Adipocyte (in vitro differentiated cells): Measurements from ENCODE around the gene ALCAM.

Experiments
- DNase-seq: peaks from one replicate; pipeline ENCODE4 v3.0.0-alpha.2; 2015; ENCODE audit warnings: low read depth
- H3K27me3 ChIP-seq: replicated peaks from 2 replicates; pipeline ENCODE4 v1.7.0; 2013; ENCODE audit warnings: mild to moderate bottlenecking, low read length, moderate library complexity; ENCODE audit not compliant: control insufficient read depth, insufficient read depth
- H3K36me3 ChIP-seq: 2 replicates; pipeline ENCODE4 v1.7.0; 2013; ENCODE audit warnings: low read length, mild to moderate bottlenecking, moderate library complexity; ENCODE audit not compliant: control insufficient read depth, insufficient read depth, severe bottlenecking
- H3K4me1 ChIP-seq: 2 replicates; pipeline ENCODE4 v1.7.0; 2013; ENCODE audit warnings: mild to moderate bottlenecking, low read length, moderate library complexity; ENCODE audit not compliant: control insufficient read depth, insufficient read depth
- H3K4me3 ChIP-seq: 2 replicates; pipeline ENCODE4 v1.7.0; 2013; ENCODE audit warnings: mild to moderate bottlenecking, low read length, moderate library complexity
- H3K9ac ChIP-seq: 2 replicates; pipeline ENCODE4 v1.7.0; 2013; ENCODE audit warnings: mild to moderate bottlenecking, low read length, moderate library complexity
- H3K9me3 ChIP-seq: 2 replicates; pipeline ENCODE4 v1.7.0; 2013; ENCODE audit warnings: mild to moderate bottlenecking, low read length, moderate library complexity; ENCODE audit not compliant: control insufficient read depth

Gene ALCAM

DNA sequence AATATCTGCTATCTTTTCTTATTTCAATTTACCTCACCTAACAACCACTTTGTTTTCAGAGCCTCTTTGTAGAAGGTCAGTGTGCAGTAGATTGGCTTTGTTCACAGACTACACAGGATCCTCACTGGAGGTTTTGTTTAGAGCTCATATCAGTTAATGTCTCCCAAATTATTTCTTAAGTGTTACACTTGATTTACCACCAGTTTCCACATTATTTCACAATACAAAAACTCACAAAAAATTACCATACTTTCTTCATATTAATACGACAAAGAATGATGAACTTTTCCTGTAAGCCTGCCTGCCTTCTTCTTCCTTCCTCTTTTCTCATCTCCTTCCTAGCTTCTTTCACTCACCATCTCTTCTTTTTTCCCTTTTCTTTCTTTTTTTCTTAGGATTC lies 133.3 kb downstream of the ALCAM start:
- H3K4me1 ChIP-seq = peaks cover 25% of the 10 kb centered on the region
- H3K9ac ChIP-seq = no peak overlapping the region
- peak; percentile 23 for DNase-seq
- H3K27me3 ChIP-seq = no peaks in the 10 kb centered on the region
- no peak overlapping the region for H3K4me3 ChIP-seq
- no peaks in the 10 kb centered on the region for H3K9me3 ChIP-seq
- H3K36me3 ChIP-seq = no peaks in the 10 kb centered on the region

GRCh38 chr3:105502333-105502732 lies 135.6 kb downstream of the ALCAM start:
- Histone ChIP-seq H3K4me3 (no peak overlapping the region), H3K9ac (no peak overlapping the region), H3K4me1 (peaks cover 21% of the 10 kb centered on the region), H3K27me3 (no peaks in the 10 kb centered on the region), H3K9me3 (no peaks in the 10 kb centered on the region), H3K36me3 (no peaks in the 10 kb centered on the region)
- no peak for DNase-seq

GRCh38 chr3:105503191-105503593 lies 136.5 kb downstream of the ALCAM start:
- Histone ChIP-seq H3K36me3 (no peaks in the 10 kb centered on the region), H3K27me3 (no peaks in the 10 kb centered on the region), H3K4me1 (peaks cover 21% of the 10 kb centered on the region), H3K9ac (no peak overlapping the region), H3K9me3 (no peaks in the 10 kb centered on the region), H3K4me3 (no peak overlapping the region)
- DNase-seq = no peak

- Histone ChIP-seq H3K9ac (no peak overlapping the region), H3K4me3 (no peak overlapping the region), H3K36me3 (no peaks in the 10 kb centered on the region), H3K9me3 (no peaks in the 10 kb centered on the region), H3K4me1 (peaks cover 20% of the 10 kb centered on the region), H3K27me3 (no peaks in the 10 kb centered on the region)
- DNase-seq = no peak
Measured at GRCh38 chr3:105504440-105504951, 137.8 kb downstream of the ALCAM start.

GRCh38 chr3:105505170-105505569 lies 138.5 kb downstream of the ALCAM start:
- Histone ChIP-seq H3K9ac (no peak overlapping the region), H3K4me3 (no peak overlapping the region), H3K36me3 (no peaks in the 10 kb centered on the region), H3K4me1 (peaks cover 15% of the 10 kb centered on the region), H3K9me3 (no peaks in the 10 kb centered on the region), H3K27me3 (no peaks in the 10 kb centered on the region)
- DNase-seq = no peak

- no peak overlapping the region for H3K4me3 ChIP-seq
- H3K9me3 ChIP-seq = no peaks in the 10 kb centered on the region
- peaks cover 36% of the 10 kb centered on the region for H3K4me1 ChIP-seq
- no peaks in the 10 kb centered on the region for H3K27me3 ChIP-seq
- no peak for DNase-seq
- no peak overlapping the region for H3K9ac ChIP-seq
- H3K36me3 ChIP-seq = no peaks in the 10 kb centered on the region
Measured at GRCh38 chr3:105511031-105511430, 144.3 kb downstream of the ALCAM start.

DNA sequence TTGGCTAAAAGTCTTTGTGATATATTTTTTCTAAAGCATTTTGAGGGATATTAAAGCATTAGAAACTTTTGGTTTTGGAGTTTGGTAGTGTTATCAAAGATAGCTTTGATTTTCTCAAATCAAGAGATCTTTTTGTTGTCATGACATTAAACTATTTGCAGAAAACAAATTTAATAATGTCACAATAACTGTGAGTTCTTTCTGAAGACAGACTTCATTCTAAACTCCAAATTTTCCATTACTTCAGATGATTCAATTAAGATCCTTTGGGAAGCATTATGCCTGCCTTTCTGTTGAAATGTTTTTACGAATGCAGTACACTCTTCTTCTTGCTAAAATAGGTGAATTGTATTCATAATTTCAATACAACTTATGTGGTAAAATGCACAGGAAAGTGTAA lies 145.4 kb downstream of the ALCAM start:
- Histone ChIP-seq H3K9ac (peak overlapping the region; percentile 5), H3K9me3 (no peaks in the 10 kb centered on the region), H3K27me3 (no peaks in the 10 kb centered on the region), H3K36me3 (no peaks in the 10 kb centered on the region), H3K4me3 (peak overlapping the region; percentile 35), H3K4me1 (peaks cover 37% of the 10 kb centered on the region)
- no peak for DNase-seq

- peak overlapping the region; percentile 35 for H3K4me3 ChIP-seq
- peak; percentile 68 for DNase-seq
- H3K9me3 ChIP-seq = no peaks in the 10 kb centered on the region
- H3K27me3 ChIP-seq = no peaks in the 10 kb centered on the region
- H3K9ac ChIP-seq = no peak overlapping the region
- H3K4me1 ChIP-seq = peaks cover 42% of the 10 kb centered on the region
- no peaks in the 10 kb centered on the region for H3K36me3 ChIP-seq
Measured at GRCh38 chr3:105513042-105513441, 146.3 kb downstream of the ALCAM start.

DNA sequence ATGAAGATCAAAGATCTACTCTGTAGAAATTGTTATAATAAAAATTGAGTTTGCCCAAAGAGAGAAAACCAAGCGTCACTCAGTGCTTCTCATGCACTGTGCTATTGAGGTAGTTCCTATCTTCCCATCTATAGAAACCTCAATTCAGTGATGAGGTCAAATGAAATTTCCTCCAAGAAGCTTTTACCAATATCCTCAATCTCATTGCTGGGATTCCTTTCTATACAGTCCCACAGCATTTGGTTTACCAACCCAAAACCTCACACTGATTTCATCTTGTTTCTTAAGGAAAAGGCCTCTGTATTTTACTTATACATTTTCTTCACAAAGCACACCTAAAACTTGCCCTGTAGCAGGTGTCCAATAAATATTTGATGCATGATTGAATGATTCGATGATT lies 147.2 kb downstream of the ALCAM start:
- Histone ChIP-seq H3K27me3 (no peaks in the 10 kb centered on the region), H3K4me1 (peaks cover 42% of the 10 kb centered on the region), H3K9me3 (no peaks in the 10 kb centered on the region), H3K36me3 (no peaks in the 10 kb centered on the region), H3K9ac (no peak overlapping the region), H3K4me3 (no peak overlapping the region)
- DNase-seq = no peak

- H3K9ac ChIP-seq = no peak overlapping the region
- DNase-seq = no peak
- no peaks in the 10 kb centered on the region for H3K27me3 ChIP-seq
Measured at GRCh38 chr3:105515372-105515771, 148.7 kb downstream of the ALCAM start.

GRCh38 chr3:105516972-105517371 lies 150.3 kb downstream of the ALCAM start:
- Histone ChIP-seq H3K9me3 (no peaks in the 10 kb centered on the region), H3K9ac (no peak overlapping the region), H3K27me3 (no peaks in the 10 kb centered on the region), H3K4me3 (no peak overlapping the region), H3K36me3 (no peaks in the 10 kb centered on the region), H3K4me1 (peaks cover 33% of the 10 kb centered on the region)
- no peak for DNase-seq

More at GRCh38 chr3:105515372-105515771, 148.7 kb downstream of the ALCAM start:
- Histone ChIP-seq H3K4me1 (peaks cover 42% of the 10 kb centered on the region), H3K36me3 (no peaks in the 10 kb centered on the region), H3K4me3 (no peak overlapping the region), H3K9me3 (no peaks in the 10 kb centered on the region)

DNA sequence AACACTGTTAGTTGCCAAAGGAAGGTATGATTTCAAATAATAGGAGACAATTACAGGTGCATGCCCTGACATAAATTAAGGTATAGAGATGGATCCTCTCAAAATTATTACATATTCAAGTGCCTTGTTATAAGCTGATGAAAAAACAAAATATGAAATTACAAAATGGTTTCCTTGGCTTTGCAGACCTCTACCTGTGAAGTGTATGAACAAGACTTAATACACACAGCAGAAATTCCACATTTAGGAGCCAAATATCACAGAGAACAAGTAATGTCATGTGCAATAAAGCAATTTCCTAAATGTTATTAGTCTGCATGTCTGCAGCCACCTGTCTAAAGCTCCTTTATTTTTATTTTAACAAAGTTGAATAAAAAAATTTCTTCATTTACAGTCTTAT lies 151.5 kb downstream of the ALCAM start:
- DNase-seq = no peak
- H3K36me3 ChIP-seq = no peaks in the 10 kb centered on the region
- no peaks in the 10 kb centered on the region for H3K9me3 ChIP-seq
- no peak overlapping the region for H3K4me3 ChIP-seq
- H3K4me1 ChIP-seq = peaks cover 21% of the 10 kb centered on the region
- H3K27me3 ChIP-seq = no peaks in the 10 kb centered on the region
- no peak overlapping the region for H3K9ac ChIP-seq
